Measurements from ENCODE around the gene LASP1. TPM values are rescaled to one million over a fixed set of nuclear protein-coding genes. Genes with fewer than 3 reads are reported as not detected.

LASP1 gene
- total and polyA plus RNA-seq, 2 experiments from 2014 or later = 48.7 to 173 TPM

GRCh38 chr17:38899421-38899820, 29.6 kb downstream of the LASP1 start (continued):
- no peak for TF ChIP-seq STAT1 (IDR thresholded peaks at IDR 0.05; ENCODE audit: unreplicated experiment)
- TF ChIP-seq POLR2AphosphoS5 (IDR thresholded peaks at IDR 0.05; ENCODE audit: low read depth) = no peak
- TF ChIP-seq ZNF114 (CRISPR knock-in tag; IDR thresholded peaks at IDR 0.05) = no peak

GRCh38 chr17:38900978-38901656, 31.3 kb downstream of the LASP1 start:
- H4K20me1 ChIP-seq (replicated peaks; ENCODE audit: insufficient read depth) = peaks cover 20% of the 10 kb centered on the region
- H3K4me3 ChIP-seq = no peak overlapping the region
- no peaks in the 10 kb centered on the region for H3K27me3 ChIP-seq (ENCODE audit: insufficient read depth)
- H3K27ac ChIP-seq (ENCODE audit: low read depth) = peak overlapping the region; percentile 72; the same call in 1 of the 2 replicates
- Mint-ChIP-seq H3K4me1 (peaks cover 31% of the 10 kb centered on the region), H3K27me3 (ENCODE audit: insufficient read depth, low read depth, poor library complexity) (peaks cover 4% of the 10 kb centered on the region), H3K9me3 (no peaks in the 10 kb centered on the region), H3K36me3 (ENCODE audit: low read depth) (peaks cover 50% of the 10 kb centered on the region), H3K27ac (peak overlapping the region; percentile 90), H3K4me3 (no peak overlapping the region; the same call in 2 of the 3 replicates)
- TF ChIP-seq CREB1 (CRISPR knock-in tag; IDR thresholded peaks at IDR 0.05; ENCODE audit: low read depth) (no peak), ETS1 (IDR thresholded peaks at IDR 0.05) (no peak), CTCF (conservative IDR thresholded peaks at IDR 0.05; ENCODE audit: low read depth in 2 of 2) (no peak), ZNF462 (CRISPR knock-in tag; IDR thresholded peaks at IDR 0.05) (no peak), REST (IDR thresholded peaks at IDR 0.05; ENCODE audit: unreplicated experiment) (no peak), JUNB (IDR thresholded peaks at IDR 0.05; ENCODE audit: unreplicated experiment) (no peak), EZH2phosphoT487 (IDR thresholded peaks at IDR 0.05; ENCODE audit: unreplicated experiment) (no peak), NANOG (IDR thresholded peaks at IDR 0.05; ENCODE audit: borderline replicate concordance) (no peak), STAT1 (IDR thresholded peaks at IDR 0.05; ENCODE audit: unreplicated experiment) (no peak)
- no peaks in the 10 kb centered on the region for H3K9me2 ChIP-seq (ENCODE audit: insufficient read depth)
- 0 out of 2 replicates have a peak, but pooled peaks cover 14% of the 10 kb centered on the region for H3F3A ChIP-seq (replicated peaks; ENCODE audit: low read depth)
- DNase-seq (ENCODE audit: low spot score) = peak; percentile 53
- H3K4me1 ChIP-seq (ENCODE audit: insufficient read depth) = peaks cover 23% of the 10 kb centered on the region; the same call in 1 of the 2 replicates
- H2AFZ ChIP-seq = no peak overlapping the region
- 0 out of 2 replicates have a peak overlapping the region, but pooled peaks have one; percentile 38 for H3K4me2 ChIP-seq
- H3K79me2 ChIP-seq (replicated peaks; ENCODE audit: insufficient read depth) = peaks cover 25% of the 10 kb centered on the region
- no peak; the same call in 2 of the 3 replicates for ATAC-seq
- H3K36me3 ChIP-seq (ENCODE audit: insufficient read depth) = no peaks in the 10 kb centered on the region

All from GM23338 (cell line).